ENCODE results near the gene UBE2J2. TPM values are rescaled to one million over a fixed set of nuclear protein-coding genes. Genes with fewer than 3 reads are reported as not detected.
"Not testable (repeated sequence)": the region's sequence is repeated elsewhere in the genome, so short reads cannot be mapped to it uniquely, and the experiment has no call there.

UBE2J2 gene
- total and polyA plus RNA-seq, 2 of the 13 experiments (the other 11 are each of a cell fraction or from before 2014, with no cell fraction given): 25.4 to 29.4 TPM

DNA sequence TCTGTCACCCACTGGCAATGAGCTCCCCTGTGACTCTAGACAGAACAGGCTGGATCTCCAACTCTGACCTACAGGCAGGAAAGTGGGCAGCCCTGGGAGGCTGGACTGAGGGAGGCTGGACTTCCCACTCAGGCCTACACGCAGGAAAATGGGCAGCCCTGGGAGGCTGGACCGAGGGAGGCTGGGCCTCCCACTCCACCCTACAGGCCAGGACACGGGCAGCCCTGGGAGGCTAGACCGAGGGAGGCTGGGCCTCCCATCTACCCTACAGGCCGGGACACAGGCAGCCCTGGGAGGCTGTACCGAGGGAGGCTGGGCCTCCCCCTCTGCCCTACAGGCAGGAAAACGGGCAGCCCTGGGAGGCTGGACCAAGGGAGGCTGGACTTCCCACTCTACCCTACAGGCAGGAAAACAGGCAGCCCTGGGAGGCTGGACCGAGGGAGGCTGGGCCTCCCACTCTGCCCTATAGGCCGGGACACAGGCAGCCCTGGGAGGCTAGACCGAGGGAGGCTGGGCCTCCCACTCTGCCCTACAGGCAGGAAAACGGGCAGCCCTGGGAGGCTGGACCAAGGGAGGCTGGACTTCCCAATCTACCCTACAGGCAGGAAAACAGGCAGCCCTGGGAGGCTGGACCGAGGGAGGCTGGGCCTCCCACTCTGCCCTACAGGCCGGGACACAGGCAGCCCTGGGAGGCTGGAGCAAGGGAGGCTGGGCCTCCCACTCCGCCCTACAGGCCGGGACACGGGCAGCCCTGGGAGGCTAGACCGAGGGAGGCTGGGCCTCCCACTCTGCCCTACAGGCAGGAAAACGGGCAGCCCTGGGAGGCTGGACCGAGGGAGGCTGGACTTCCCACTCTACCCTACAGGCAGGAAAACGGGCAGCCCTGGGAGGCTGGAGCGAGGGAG lies 25.4 kb downstream of the UBE2J2 start:
- in situ Hi-C loops (cut with HindIII; ENCODE audit: extremely low pct_ligation_motif_present, low pct_unique_long_range_greater_than_20kb); H3K79me2 ChIP-seq (ENCODE audit: insufficient read depth, low read length); DNase-seq (ENCODE audit: low spot score); BruUV-seq (replicated peaks); H3K9me3 ChIP-seq (ENCODE audit: low read length); ATAC-seq; H4K20me1 ChIP-seq (ENCODE audit: insufficient read depth, low read length); H3K27ac ChIP-seq (ENCODE audit: extremely low read length, insufficient read depth, low read length); POLR2A ChIA-PET; intact Hi-C loops (cut with micrococcal nuclease; ENCODE audit: unreplicated experiment); H3K4me1 ChIP-seq (ENCODE audit: insufficient read depth, low read length); H3K36me3 ChIP-seq (replicated peaks in 1 of 2; ENCODE audit: control insufficient read depth in 1 of 2, insufficient read depth in 2 of 2, low read length in 2 of 2); FAIRE-seq; H2AFZ ChIP-seq (ENCODE audit: low read length); H3K9ac ChIP-seq (ENCODE audit: insufficient read depth, low read depth, low read length); H3K27me3 ChIP-seq (ENCODE audit: control insufficient read depth in 1 of 2, insufficient read depth in 2 of 2, low read length in 2 of 2); H3K4me3 ChIP-seq (replicated peaks in 1 of 3; ENCODE audit: insufficient read depth in 1 of 3, low read depth in 2 of 3, low read length in 3 of 3); CTCF ChIA-PET (ENCODE audit: low intra/inter-chr PET ratio, low total read pairs); H3K4me2 ChIP-seq (ENCODE audit: low read depth, low read length): not testable (repeated sequence)
- TF ChIP-seq, protein P1, sequence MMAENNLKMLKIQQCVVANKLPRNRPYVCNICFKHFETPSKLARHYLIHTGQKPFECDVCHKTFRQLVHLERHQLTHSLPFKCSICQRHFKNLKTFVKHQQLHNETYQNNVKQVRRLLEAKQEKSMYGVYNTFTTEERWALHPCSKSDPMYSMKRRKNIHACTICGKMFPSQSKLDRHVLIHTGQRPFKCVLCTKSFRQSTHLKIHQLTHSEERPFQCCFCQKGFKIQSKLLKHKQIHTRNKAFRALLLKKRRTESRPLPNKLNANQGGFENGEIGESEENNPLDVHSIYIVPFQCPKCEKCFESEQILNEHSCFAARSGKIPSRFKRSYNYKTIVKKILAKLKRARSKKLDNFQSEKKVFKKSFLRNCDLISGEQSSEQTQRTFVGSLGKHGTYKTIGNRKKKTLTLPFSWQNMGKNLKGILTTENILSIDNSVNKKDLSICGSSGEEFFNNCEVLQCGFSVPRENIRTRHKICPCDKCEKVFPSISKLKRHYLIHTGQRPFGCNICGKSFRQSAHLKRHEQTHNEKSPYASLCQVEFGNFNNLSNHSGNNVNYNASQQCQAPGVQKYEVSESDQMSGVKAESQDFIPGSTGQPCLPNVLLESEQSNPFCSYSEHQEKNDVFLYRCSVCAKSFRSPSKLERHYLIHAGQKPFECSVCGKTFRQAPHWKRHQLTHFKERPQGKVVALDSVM (CRISPR knock-in tag; IDR thresholded peaks at IDR 0.05): peak; percentile 89
- WGBS (ENCODE audit: low lambda C conversion rate): 67% methylated on average over 3 of the region's 21 CpGs

DNA sequence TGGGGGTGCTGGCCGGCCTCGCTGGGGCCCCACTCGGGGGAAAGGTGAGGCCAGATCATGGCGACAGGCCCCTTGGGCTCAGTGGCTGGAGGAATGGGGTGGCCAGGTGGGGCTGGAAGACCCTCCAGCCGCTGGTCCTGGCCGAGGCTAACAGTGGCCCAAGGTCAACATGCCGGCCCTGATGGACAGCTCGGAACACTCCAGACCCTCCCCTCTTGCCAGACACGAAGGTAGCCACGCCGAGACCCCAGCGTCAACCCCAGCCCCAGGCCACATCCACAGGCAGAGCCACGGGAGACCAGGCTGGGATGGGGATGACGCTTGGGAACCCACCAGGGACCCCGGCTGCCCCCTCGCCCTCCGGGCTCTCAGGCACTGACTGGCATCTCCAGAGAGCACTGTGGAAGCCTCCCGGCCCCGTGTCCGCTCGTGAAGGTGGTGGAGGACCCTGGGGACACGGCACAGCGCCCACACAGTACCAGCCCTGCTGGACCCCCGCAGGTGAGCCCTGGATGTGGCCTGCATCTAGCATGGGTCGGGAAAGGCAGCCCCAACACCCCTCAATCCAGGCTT lies 26.2 kb downstream of the UBE2J2 start:
- no peak overlapping the region for H3K4me3 ChIP-seq (replicated peaks in 1 of 3; ENCODE audit: insufficient read depth in 1 of 3, low read depth in 2 of 3, low read length in 3 of 3)
- H3K27me3 ChIP-seq (ENCODE audit: control insufficient read depth in 1 of 2, insufficient read depth in 2 of 2, low read length in 2 of 2): no peaks in the 10 kb centered on the region
- H3K9ac ChIP-seq (ENCODE audit: insufficient read depth, low read depth, low read length): no peak overlapping the region
- H2AFZ ChIP-seq (ENCODE audit: low read length): no peak overlapping the region
- H3K27ac ChIP-seq (ENCODE audit: extremely low read length, insufficient read depth, low read length): no peak overlapping the region
- ATAC-seq (peak; percentile 15), DNase-seq (ENCODE audit: low spot score) (no peak), FAIRE-seq (no peak)
- H3K9me3 ChIP-seq (ENCODE audit: low read length): no peaks in the 10 kb centered on the region
- no peak overlapping the region for H3K4me2 ChIP-seq (ENCODE audit: low read depth, low read length)
- BruUV-seq (replicated peaks): no TSS peak
- ChIA-PET CTCF (ENCODE audit: low intra/inter-chr PET ratio, low total read pairs) (no interaction called here), POLR2A (no interaction called here)
- H3K36me3 ChIP-seq (replicated peaks in 1 of 2; ENCODE audit: control insufficient read depth in 1 of 2, insufficient read depth in 2 of 2, low read length in 2 of 2): no peaks in the 10 kb centered on the region
- H3K4me1 ChIP-seq (ENCODE audit: insufficient read depth, low read length): peaks cover 8% of the 10 kb centered on the region
- H3K79me2 ChIP-seq (ENCODE audit: insufficient read depth, low read length): no peaks in the 10 kb centered on the region
- intact Hi-C loops (cut with micrococcal nuclease; ENCODE audit: unreplicated experiment): no loop called here
- H4K20me1 ChIP-seq (ENCODE audit: insufficient read depth, low read length): no peaks in the 10 kb centered on the region
- 40% methylated on average over 1 of the region's 25 CpGs for WGBS (ENCODE audit: low lambda C conversion rate)
- in situ Hi-C loops (cut with HindIII; ENCODE audit: extremely low pct_ligation_motif_present, low pct_unique_long_range_greater_than_20kb): no loop called here
- TF ChIP-seq, protein P2, sequence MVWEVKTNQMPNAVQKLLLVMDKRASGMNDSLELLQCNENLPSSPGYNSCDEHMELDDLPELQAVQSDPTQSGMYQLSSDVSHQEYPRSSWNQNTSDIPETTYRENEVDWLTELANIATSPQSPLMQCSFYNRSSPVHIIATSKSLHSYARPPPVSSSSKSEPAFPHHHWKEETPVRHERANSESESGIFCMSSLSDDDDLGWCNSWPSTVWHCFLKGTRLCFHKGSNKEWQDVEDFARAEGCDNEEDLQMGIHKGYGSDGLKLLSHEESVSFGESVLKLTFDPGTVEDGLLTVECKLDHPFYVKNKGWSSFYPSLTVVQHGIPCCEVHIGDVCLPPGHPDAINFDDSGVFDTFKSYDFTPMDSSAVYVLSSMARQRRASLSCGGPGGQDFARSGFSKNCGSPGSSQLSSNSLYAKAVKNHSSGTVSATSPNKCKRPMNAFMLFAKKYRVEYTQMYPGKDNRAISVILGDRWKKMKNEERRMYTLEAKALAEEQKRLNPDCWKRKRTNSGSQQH (CRISPR knock-in tag; IDR thresholded peaks at IDR 0.05; ENCODE audit: low read depth): no peak
- no peak for TF ChIP-seq ATM (IDR thresholded peaks at IDR 0.05; ENCODE audit: borderline replicate concordance)
- TF ChIP-seq, protein P3, sequence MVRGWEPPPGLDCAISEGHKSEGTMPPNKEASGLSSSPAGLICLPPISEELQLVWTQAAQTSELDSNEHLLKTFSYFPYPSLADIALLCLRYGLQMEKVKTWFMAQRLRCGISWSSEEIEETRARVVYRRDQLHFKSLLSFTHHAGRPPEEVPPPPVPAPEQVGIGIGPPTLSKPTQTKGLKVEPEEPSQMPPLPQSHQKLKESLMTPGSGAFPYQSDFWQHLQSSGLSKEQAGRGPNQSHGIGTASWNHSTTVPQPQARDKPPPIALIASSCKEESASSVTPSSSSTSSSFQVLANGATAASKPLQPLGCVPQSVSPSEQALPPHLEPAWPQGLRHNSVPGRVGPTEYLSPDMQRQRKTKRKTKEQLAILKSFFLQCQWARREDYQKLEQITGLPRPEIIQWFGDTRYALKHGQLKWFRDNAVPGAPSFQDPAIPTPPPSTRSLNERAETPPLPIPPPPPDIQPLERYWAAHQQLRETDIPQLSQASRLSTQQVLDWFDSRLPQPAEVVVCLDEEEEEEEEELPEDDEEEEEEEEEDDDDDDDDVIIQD (CRISPR knock-in tag; IDR thresholded peaks at IDR 0.05; ENCODE audit: low read depth): no peak
- 0 out of 2 replicates have a peak, but pooled peaks have one; percentile 1 for TF ChIP-seq ZC3H13 (CRISPR knock-in tag; IDR thresholded peaks at IDR 0.05)
- no peak for TF ChIP-seq ZNF354B (CRISPR knock-in tag; IDR thresholded peaks at IDR 0.05)
- TF ChIP-seq ZNF883 (CRISPR knock-in tag; IDR thresholded peaks at IDR 0.05; ENCODE audit: not compliant biosample characterization): peak; percentile 11
- 0 out of 2 replicates have a peak, but pooled peaks have one; percentile 22 for TF ChIP-seq ZFX (CRISPR knock-in tag; IDR thresholded peaks at IDR 0.05; ENCODE audit: low read depth)

Data from HepG2 (cell line).